Stimulated activated CD4-positive, alpha-beta T cell treated with anti-CD3 and anti-CD28 coated beads, Interleukin-12 subunit alpha, Interleukin-12 subunit beta, amount 100 ng/mL, for 24 hours (primary cell): ENCODE measurements around the gene HES2.
"Not testable (repeated sequence)": the region's sequence is repeated elsewhere in the genome, so short reads cannot be mapped to it uniquely, and the experiment has no call there.

Experiments
- DNase-seq, 2 experiments: peaks; one replicate each; pipeline ENCODE4 v3.0.0-alpha.2; 2020; ENCODE audit warnings: low read depth in 2 of 2

Gene HES2

DNA sequence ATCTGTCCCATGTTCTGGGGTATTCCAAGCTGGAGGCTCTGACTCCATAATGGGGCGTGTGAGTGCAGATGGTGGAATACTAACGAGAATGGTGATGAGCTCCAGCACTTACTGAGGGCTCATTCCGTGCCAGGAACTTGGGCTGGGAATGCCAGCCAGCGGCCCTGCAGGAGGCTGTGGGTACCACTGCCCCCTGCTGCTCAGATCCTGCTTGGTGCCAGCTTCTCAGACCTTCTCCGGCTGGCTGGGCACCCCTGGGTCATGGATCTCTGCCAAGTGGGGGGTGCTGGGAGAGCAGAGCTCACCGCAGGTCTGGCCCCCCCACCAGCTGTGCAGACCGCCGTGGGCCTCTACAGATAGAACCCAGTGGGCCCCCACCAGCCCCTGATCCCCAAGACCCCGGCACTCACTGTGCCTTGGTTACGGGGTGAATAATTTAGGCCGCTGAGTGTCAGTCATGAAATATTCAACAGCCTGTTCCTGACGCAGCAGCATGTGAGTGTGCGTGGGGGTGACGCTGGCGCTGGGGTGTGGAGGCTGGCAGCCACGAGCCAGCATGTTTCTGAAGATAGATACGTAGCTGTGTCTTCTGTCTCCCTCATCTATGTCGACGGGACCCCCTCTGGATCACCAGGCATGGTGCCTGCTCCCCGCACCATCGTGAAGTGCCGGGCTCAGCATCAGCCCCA lies 17.4 kb upstream of the HES2 start:
- DNase-seq, result not testable (repeated sequence)

- DNase-seq, result not testable (repeated sequence)
Observed at GRCh38 chr1:6436277-6436676, 16.6 kb upstream of the HES2 start.

- DNase-seq, result no peak
Observed at GRCh38 chr1:6435547-6435946, 15.8 kb upstream of the HES2 start.

- DNase-seq, result no peak
Observed at GRCh38 chr1:6435129-6435528, 15.4 kb upstream of the HES2 start.

DNA sequence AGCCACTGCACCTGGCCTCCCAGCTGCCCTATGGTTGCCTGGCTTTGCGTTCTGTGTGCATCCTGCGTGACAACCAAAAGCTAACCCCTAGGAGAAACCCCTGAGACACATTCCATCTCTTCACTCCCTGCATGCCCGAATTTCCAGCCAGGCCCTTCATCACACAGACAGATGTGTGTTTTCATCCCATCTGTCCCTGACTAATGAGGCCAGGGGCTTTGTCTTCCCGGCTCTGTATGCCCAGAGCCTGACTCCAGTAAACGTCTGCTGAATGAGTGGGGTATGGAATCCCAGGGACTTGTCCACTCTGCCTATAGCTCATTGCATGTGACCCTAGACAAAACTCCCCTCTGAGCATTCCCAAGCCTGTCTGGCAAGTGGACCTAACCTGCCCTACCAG lies 14.5 kb upstream of the HES2 start:
- DNase-seq, result no peak

- DNase-seq, result not testable (repeated sequence)
Observed at GRCh38 chr1:6431645-6432579, 12.2 kb upstream of the HES2 start.

DNA sequence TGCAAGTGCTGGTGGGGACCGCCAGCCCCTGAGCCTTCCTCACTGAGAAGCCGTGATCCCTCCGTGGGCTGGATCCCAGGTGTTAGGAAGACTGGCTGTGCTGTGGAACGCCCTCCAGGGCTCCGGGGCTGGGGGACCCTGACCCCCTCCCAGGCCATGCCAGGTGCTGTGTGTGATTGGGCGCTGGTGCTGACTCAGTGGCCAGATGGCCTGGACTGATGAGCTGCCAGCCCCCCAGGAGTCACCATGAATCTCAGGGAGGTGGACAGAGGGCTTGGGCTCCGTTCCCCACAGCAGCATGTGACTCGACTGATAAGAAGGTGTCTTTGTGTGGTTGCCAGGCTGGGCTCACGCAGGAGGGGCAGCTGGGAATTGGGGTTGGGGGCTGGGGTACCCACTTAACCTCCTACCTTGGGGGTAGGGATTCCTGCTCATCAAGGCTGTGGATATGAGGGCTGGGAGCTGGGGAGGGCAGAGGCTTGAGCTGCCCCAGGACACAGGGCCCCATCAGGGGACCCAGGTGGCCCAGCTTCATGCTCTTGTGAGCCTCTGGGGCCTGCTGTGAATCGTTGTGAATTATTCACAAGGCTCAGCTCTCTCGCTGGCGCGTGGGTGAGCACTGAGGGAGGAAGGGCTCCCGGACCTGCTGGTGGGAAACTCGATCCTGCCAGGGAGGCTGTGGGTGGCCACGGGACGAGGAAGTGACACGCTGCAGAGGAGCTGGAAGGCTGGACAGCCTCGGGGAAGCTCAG lies 10.1 kb upstream of the HES2 start:
- DNase-seq, result not testable (repeated sequence)

DNA sequence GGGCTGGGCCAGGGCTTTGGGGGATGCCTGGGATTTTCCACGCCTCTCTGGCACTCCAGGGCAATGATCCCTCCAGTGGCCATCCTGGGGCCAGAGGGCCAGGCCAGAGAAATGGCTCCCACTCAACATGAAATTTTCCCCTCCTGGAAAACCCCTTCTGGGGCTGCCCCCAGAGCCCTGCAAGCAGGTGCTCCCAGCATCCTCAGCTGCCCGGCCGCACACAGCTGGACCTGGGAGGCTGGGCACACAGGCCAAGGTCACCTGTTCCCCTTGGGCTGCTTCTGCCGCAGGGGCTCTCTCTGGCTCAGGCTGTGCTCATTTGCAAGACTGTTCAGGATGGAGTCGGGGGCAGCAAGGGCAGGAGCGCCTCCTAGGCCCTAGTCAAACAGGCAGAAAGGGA lies 8.7 kb upstream of the HES2 start:
- not testable (repeated sequence) for DNase-seq

DNA sequence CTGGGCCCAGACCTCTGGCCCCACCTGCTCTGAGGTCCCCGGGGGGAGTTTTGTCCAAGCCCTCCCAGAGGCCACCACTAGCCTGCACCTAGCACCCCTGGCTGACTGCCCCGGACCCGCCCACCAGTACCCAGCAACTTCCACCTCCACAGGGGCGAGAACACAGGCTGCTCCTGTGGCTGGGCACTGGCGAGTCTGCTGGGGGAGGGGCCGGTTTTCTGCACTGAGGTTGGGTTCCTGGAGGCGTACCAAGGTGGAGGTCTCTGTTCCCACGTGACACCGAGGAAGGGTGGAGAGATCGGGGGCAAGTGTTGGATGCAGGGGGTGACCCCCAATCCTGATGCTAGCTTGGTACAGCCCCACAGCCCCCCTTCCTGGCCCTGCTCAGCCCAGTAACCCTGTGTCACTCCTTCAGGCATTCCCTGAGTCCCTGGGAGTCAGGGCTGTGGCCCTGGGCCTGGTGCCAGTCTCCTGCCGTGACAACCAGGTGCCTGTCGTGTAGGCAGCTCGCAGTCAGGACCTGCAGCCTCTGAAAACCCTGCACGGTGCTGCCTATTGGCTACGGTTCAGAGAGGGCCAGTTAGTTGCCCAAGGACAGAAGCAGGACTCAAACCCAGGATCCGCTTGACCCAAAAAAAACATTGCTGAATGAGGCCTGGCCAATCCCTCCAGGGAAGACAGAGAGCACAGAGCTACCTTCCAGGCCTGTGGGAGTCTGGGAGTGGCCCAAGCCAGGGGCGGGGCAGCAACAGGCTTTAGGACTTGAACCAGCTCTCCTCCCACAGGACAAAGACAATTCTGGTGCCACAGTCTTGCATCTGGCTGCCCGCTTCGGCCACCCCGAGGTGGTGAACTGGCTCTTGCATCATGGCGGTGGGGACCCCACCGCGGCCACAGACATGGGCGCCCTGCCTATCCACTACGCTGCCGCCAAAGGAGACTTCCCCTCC lies 8.0 kb upstream of the HES2 start:
- DNase-seq, result no peak

- DNase-seq, result no peak
Observed at GRCh38 chr1:6426972-6427350, 7.2 kb upstream of the HES2 start.

DNA sequence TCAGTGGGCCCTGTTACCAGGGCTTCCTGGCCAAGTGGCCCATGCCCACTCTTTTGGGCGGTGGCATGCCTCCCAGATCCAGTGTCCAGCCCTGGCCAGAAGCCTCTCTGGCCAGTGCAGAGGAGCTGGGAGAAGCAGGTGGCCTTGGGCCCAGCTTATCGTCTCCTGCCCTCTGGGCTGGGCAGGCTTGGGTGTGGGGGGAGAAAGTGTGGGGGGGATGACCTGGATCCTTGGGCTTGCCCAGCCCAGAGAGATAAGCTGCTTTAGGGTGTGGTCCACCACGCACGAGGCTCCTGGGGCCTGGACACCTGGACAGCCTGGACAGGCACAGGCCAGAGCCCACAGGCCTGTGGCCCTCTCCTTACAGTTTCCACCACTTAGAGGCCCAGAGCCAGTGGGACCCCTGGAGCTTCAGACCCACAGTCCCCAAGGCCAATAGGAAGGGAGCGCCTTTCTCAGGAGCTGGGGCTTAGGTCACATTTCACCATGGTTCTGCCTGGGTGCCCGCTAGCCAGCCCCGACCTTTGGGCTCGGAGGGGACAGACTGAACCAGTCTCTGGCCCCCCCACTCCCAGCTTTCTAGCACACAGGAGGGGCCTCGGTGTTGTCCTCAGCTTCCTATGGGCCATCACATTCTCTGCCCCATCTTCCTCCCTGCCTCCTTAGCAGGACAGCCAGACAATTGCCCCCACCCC lies 6.7 kb upstream of the HES2 start:
- DNase-seq, result no peak

DNA sequence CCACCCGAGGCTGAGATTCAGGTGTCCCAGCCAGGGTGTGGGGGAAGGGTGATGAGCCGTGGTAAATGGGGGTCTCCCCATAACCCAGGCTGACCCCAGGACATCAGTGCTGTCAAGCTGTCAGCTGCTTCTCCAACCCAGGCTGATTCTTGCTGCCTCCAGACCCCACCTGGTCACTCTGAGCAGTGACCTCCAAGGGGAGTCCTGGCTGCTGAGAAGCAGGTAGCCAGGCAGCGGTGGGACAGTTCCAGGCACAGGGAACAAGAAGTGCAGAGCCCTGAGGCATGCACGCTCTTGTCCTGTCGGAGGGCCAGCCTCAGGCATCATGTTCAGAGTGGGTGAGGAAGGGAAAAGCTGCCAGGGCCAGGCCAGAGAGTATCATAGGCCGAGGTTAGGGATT lies 5.9 kb upstream of the HES2 start:
- DNase-seq, result no peak

DNA sequence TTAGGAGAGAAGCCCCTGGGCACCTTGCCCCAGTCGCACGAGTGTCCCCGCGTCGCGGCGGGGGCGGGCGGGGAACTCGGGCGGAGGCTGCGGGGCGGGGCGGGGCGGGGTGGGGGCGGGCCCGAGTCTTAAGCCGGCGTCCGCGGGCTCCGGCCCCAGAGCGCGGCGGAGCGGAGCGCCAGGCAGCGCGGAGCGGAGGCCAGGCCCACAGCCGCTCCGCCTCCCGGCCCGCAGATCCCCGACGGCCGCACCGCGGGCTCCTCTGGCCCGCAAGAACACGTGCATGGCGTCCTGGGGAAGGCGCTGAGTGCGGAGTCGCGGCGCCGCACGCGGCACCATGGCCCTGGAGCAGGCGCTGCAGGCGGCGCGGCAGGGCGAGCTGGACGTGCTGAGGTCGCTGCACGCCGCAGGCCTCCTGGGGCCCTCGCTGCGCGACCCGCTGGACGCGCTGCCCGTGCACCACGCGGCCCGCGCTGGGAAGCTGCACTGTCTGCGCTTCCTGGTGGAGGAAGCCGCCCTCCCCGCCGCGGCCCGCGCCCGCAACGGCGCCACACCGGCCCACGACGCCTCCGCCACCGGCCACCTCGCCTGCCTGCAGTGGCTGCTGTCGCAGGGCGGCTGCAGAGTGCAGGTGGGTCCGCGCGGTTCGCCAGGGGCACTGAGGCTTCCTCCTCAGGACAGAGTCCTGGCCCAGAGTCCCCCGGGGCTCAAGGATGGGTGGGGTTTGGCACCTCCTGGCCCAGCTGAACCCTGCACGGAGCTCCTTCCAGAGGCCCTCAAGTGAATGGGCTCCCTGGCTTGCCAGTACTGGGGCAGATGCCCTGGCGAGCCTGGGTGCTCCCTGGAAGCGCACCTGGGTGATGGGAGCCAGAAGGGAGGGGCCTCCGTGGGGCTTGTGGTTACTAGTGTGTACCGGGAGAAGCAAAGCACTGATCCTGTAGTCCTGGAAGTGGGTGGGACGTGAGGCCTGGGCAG lies 5.2 kb upstream of the HES2 start, which contains the start of gene ESPN:
Gene ESPN (plus strand): TSS at position 158 of the 975 bp plus-strand sequence. CDS start 180 bp downstream, at position 338.
- no peak for DNase-seq

DNA sequence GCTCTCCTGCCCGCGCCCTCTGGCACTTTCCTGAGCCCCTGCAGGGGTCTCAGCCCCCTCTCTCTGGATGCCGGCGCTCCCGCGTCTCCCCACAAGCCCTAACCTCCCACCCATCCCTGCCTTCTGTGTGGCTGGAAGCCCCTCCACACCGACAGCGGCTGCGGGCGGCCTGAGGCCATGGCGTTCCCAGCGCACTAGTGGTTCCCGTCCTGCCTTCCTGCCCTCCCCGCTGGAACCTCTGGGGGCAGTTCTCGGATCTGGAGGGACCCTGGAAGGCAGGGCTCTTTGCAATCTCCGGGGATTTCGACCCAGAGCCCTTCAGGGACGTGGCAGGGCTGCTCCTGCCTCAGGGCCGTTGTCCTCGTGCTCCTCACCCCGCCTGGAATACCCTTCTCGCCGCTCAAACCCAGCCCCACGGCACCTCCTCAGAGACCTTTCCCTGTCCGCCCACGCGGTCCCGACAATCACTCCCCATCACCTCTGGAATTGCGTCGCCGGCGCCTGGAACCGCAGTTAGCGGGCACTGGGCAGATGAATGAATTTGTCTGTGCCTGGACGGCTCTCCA lies 4.4 kb upstream of the HES2 start:
- no peak for DNase-seq

DNA sequence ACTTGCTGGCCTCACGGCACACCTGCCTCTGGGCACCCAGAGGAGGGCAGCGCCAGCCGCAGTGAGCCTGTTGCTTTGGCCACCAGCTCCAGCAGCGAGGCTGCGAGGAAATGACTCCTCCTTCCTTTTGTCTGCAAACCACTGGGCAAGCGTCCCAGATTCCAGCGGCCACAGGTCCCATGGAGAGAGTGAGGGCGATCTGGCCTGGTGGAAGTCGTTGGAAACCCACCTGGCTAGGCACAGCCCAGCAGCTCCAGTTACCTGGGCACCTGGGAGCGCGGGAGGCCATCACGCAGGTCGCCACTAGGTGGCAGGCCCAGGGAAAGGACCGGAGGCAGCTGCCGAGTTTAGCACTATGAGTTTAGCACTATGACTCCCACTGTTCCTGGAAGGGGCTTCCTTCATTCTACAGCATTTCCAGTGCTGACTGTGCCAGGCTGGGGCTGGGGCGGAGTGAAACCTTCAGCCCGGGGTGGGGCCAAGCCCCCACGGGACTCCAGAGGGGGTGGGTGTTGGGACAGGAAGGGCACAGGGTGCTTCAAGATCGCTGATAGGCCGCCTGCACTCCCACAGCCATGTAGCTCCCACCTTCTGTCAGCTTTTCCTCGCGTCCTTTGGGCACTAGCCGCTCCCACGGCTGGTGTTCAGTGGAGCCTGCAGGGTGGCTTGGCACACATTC lies 3.7 kb upstream of the HES2 start:
- DNase-seq, result peak; percentile 47 to 66

- no peak for DNase-seq
Observed at GRCh38 chr1:6421266-6421665, 1.5 kb upstream of the HES2 start.

DNA sequence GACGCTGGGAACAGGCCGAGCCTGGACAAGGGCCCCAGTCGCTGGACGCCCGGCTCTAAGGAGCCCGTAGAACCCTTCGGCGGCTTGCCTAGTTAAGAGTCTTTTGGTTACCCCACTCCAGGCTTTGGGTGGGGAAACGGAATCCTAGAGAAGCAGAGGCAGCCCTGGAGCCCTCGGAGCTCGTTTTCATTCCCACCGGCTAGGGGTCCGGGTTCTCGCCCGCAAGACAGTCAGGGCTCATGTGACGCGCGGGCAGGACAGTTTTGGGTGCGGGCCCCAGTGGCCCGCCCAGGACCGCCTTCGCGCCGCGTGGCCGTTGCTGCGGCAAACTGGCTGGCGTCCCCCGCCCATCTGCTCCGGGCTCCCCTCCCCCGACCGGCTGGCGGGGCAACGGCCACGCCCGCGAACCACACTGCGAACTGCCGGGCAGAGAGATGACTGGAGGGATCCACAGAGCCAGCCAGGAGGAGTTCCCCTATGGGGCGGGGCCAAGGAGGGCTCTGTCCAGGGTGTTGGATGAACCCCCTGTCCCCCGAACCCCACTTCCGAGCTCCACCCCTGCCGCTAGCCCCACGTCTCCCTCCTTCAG lies 829 bp upstream of the HES2 start:
- no peak for DNase-seq

DNA sequence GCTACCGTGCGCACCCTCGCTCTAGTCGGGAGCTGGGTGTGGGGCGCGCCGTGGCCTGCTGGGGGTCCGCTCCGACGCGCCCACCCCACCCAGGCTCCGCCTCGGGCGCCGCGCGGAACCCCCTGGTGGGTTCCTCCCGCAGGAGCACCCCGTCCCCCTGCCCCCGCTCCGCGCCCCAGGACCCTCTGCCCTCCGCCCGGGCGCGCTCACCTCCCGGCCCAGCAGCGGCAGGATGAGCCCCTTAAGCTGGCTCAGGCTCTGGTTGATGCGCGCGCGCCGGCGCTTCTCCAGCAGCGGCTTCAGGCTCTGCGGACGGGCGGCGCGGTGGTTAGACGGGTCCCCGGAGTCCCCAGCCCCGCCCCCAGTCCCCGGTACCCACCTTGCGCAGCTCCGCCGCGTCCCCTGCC lies 319 bp downstream of the HES2 start:
- DNase-seq, result no peak
